OCI-M1 (cell line): ENCODE measurements around the gene NMBR.
"Not testable (repeated sequence)": the region's sequence is repeated elsewhere in the genome, so short reads cannot be mapped to it uniquely, and the experiment has no call there.

ENCODE experiments used
- DNase-seq: peaks from one replicate; lab custom pipeline; 2025; lab: John Stamatoyannopoulos, UW

The NMBR gene

DNA sequence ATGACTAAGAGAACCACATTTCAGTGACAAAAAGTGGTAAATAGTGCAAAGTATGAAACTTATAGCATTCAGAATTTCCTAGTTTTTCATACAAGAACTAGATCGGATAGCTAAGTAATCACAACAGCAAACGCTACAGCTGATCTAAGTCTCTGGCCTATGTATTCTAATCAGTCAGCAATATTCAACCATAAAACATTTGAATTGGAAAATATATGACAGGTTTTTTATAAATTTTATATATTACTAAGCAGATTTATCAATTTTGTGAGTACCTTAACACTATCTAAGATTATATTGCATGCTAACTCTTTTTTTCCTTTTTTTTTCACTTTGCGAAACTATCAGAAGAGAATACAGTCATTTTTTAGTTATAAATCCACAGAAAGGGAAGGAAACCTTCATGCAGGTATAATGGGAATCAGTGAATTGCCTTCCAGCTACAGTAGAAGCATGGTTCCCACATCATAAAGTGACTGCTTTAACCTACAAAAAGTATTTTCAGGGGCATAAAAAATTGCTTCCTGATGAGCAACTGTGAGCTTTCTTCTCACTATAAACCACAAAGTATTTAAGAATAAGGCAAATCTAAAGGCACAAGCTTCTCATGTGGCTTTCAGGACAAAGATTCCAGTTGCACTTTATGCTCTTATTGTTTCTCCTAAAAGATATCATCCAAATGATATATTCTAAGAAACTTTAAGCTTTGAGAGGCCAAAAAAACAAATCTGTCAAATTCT is 88.2 kb downstream of the NMBR start:
- no peak for DNase-seq

DNA sequence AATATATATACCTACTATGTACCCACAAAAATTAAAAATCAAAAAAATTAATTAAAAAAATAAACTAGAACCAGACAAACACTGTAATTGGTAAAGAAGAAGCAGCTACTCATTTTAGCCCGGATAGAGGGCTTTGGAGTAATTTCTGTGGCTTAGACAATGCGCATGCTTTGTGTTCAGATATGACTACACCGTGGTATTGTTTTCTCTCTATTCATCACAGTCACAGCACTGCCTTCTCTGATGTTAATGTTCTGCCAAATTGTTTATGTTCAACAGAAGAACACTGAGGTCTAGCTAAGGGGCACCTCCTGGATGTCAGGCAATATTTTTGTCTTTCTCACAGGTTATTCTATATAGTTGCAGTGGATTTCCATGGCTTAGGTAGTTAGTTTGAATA is 91.7 kb downstream of the NMBR start:
- no peak for DNase-seq

DNA sequence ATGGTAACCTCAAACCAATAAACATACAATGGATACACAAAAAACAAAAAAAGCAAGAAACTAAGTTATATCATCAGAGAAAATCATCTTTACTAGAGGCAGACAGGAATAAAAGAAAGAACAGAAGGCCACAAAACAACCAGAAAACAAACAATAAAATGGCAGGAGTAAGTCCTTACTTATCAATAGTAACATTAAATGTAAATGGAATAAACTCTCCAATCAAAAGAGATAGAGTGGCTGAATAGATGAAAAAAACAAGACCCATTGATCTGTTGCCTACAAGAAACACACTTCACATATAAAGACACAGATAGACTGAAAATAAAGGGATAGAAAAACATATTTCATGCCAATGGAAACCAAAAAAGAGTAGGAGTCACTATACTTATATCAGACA is 95.5 kb downstream of the NMBR start:
- no peak for DNase-seq

DNA sequence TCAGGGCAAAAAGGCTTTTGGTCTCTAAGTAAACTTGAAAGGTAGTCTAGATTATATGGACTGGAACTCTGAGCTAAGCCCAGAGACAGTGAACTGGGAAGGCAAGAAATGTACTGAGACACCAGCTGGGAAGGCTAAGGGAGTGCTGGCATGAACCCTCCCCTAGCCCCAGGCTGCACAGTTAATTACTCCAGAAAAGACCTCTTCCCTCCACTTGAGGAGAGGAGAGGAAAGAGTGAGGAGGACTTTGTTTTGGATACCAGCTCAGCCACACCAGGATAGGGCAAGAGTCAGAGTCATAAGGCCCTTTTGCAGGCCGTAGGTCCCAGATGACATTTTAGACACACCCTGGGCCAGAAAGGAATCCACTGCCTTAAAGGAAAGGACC is 98.3 kb downstream of the NMBR start:
- no peak for DNase-seq

DNA sequence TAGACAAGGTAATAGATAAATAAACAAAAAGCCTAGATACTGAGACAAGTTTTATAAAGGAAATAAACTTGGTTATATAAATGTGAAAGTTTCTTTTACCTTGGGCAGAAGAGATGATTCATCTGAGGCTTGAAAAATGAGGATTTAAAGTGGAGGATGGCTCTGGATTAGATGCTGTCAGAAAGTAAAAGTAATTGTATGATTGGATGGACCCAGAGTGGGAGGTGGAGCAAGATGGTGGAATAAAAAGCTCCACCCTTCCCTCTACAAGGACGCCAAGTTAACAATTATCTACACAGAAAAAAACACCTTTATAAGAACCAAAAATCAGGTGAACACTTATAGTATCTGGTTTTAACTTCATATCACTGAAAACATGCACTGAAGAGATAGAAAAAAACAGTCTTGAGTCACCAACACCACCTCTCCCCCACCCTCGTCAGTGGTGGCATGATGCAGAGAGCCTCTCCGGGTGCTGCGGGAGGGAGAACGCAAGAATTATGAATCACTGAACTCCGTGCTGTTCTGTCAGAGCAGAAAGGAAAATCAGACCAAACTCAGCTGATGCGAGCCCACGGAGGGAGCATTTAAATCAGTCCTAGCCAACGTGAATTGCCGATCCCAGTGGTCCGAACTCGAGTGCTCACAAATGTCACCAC is 98.9 kb downstream of the NMBR start:
- no peak for DNase-seq

DNA sequence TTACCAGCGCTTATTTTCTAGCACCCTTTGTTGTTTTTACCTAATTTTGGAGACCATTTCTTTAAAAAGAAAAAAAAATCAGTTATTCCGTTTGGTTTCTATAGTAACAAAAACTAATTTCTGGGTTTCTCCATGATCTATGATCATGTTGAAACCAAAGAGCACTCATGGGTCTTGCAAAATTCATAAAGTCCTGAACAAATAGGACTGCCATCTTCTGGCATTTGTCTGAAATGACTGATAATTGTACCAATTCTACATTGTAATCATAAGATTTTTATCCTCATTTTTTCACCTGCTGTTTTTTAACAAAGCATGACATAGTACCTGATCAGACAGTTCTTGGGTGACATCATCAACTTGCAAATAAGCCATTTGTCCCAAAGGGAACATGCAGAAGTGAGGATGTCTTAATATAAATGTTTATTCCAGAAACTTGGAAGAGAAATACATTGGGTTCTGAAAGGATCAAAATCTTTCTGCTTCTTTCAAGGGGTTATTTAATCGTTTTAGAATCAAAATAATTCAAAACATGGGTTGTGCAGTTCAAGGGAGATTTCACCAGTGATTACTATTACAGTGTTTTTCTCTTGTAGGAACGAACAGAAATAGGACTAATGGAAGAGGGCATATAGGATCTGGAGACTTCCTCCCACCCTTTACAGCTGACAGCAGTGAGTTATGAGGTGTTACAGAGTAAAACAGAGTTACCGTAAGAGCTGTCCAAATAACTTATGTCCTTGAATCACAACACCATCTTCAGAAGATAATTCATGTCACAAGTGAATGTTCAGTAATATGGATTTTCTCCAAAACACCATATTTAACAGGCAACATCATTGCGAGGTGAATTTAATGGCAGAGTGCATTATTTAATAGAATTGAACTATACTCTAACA is 101.3 kb downstream of the NMBR start:
- DNase-seq, result peak; percentile 47

DNA sequence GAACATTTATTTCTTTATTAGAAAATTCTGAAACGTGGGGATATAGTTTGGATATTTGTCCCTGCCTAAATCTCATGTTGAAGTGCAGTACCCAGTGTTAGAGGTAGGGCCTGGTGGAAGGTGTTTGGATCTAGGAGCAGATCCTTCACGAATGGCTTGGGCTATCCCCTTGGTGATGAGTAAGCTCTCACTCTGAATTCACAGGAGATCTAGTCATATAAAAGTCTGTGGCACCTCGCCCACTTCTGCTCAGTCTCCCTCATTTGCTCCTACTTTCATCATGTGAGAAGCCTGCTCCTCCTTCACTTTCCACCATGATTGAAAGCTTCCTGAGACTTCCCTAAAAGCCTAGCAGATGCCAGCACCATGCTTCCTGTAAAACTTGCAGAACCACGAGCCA is 111.0 kb downstream of the NMBR start:
- no peak for DNase-seq

DNA sequence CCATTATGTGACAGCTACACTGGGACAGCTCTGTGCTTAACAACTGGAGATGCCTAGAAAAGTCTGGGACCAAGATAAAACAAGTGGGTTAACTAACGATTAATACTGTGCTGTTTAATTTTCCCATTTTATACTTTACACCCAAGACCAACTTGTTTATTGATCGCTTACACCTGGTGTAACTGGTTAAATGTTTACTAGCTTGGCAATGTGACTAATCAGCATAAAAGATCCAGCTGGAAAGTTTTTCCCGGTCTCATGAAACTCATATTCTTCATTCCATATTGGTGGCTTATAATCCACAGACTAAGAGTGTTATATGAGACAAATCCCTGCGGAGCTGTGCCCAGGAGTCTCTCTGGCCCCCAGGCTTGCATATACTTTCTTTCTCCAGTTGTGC is 115.9 kb downstream of the NMBR start:
- no peak for DNase-seq

DNA sequence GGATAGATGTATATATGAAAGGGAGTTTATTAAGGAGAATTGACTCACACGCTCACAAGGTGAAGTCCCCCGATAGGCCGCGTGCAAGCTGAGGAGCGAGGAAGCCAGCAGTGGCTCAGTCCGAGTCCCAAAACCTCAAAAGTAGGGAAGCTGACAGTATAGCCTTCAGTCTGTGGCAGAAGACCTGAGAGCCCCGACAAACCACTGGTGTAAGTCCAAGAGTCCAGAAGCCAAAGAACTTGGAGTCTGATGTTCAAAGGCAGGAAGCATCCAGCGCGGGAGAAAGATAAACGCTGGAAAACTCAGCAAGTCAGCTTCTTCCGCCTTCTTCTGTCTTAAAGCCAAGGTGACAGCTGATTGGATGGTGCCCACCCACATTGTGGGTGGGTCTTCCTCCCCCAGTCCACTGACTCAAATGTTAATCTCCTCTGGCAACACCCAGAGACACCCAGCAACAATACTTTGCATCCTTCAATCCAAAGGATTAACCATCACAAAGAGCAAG is 116.8 kb downstream of the NMBR start:
- DNase-seq, result peak; percentile 66

DNA sequence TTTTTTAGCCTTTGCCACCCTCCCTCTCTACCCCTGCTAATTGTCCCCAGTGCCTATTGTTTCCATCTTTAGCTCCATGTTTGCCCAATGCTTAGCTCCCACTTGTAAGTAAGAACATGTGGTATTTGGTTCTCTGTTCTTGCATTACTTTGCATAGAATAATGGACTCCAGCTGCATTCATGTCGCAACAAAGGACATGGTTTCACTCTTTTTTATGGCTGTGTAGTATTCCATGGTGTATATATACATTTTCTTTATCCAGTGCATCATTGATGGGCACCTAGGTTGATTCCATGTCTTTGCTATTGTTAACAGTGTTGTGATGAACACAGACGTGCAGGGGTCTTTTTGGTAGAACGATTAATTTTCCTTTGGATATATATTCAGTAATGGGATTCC is 118.4 kb downstream of the NMBR start:
- no peak for DNase-seq

DNA sequence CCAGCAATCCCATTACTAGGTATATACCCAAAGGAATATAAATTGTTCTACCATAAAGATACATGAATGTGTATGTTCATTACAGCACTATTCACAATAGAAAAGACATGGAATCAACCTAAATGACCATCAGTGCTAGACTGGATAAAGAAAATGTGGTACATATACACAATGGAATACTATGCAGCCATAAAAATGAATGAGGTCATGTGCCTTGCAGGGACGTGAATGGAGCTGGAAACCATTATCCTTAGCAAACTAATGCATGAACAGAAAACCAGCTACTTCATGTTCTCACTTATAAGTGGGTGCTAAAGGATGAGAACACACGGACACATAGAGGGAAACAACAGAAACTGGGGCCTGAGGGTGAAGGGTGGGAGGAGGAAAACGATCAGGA is 119.1 kb downstream of the NMBR start:
- not testable (repeated sequence) for DNase-seq

DNA sequence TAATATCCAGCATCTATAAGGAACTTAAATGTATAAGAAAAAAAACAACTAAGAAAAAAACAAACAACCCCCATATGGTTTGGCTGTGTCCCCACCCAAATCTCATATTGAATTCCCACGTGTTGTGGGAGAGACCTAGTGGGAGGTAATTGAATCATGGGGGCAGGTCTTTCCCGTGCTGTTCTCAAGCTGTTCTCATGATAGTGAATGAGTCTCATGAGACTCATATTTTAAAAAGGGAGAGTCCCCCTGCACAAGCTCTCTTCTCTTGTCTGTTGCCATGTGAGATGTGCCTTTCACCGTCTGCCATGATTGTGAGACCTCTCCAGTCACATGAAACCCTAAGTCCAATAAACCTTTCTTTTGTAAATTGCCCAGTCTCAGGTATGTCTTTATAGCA is 119.8 kb downstream of the NMBR start:
- DNase-seq, result no peak

DNA sequence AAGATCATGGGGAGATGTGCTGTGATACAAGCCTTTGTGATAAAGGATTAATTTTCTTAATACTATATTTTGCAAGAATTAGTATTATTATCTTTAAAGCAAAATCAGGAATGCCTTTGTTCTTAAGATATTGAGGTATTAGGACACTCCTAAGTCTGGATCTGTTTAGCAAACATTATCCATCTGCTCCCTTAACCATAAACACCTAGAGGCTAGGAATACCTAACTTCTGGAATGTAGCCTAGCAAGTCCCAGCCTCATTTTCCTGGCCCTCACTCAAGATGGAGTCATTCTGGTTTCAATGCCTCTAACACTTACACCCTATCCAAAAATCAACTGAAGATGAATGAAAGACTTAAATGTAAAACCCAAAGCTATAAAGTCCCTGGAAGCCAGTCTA is 120.5 kb downstream of the NMBR start:
- DNase-seq, result no peak
